Loucy (cell line): ENCODE data around the gene TIMM10.

Experiments used
- H2AFZ ChIP-seq: fragments of 200-600 bp; sonication (generic); 2 replicates; pipeline ENCODE4 v1.6.0; 2016; ENCODE audit warnings: antibody characterized with exemption, mild to moderate bottlenecking, low read length, moderate library complexity
- H3F3A ChIP-seq: fragments of 200-600 bp; 2 replicates; pipeline ENCODE4 v1.6.0; 2016; ENCODE audit warnings: antibody characterized with exemption, low read depth, mild to moderate bottlenecking
- H3K27me3 ChIP-seq: fragments of 200-600 bp; sonication (generic); 2 replicates; pipeline ENCODE4 v1.6.1; 2014; ENCODE audit warnings: low read length, mild to moderate bottlenecking; ENCODE audit not compliant: insufficient read depth, poor library complexity, severe bottlenecking
- H3K36me3 ChIP-seq: fragments of 200-600 bp; sonication (generic); 2 replicates; pipeline ENCODE4 v1.6.1; 2016; ENCODE audit warnings: low read length; ENCODE audit not compliant: insufficient read depth
- H3K4me1 ChIP-seq: fragments of 200-600 bp; sonication (generic); 2 replicates; pipeline ENCODE4 v1.5.1; 2014; ENCODE audit warnings: low read length, mild to moderate bottlenecking; ENCODE audit not compliant: insufficient read depth, poor library complexity, severe bottlenecking
- H3K4me2 ChIP-seq: fragments of 200-600 bp; sonication (generic); 2 replicates; pipeline ENCODE4 v1.6.0; 2014; ENCODE audit warnings: antibody characterized with exemption, low read length, low read depth, mild to moderate bottlenecking; ENCODE audit not compliant: poor library complexity, severe bottlenecking
- H3K4me3 ChIP-seq: fragments of 200-600 bp; sonication (generic); 2 replicates; pipeline ENCODE4 v1.5.1; 2014; ENCODE audit warnings: low read length, mild to moderate bottlenecking, mixed read lengths; ENCODE audit not compliant: poor library complexity, severe bottlenecking
- H3K79me2 ChIP-seq: fragments of 200-600 bp; sonication (generic); 2 replicates; pipeline ENCODE4 v1.6.1; 2014; ENCODE audit warnings: low read length; ENCODE audit not compliant: insufficient read depth
- H3K9ac ChIP-seq: fragments of 200-600 bp; sonication (generic); 2 replicates; pipeline ENCODE4 v1.6.0; 2014; ENCODE audit warnings: mild to moderate bottlenecking, low read depth, low read length, moderate library complexity; ENCODE audit not compliant: poor library complexity, severe bottlenecking
- H3K9me2 ChIP-seq: fragments of 200-600 bp; sonication (generic); replicated peaks from 2 replicates; pipeline ENCODE4 v1.6.1; 2016; ENCODE audit warnings: low read depth, low read length, mixed read lengths
- H3K9me3 ChIP-seq: fragments of 200-600 bp; sonication (generic); 2 replicates; pipeline ENCODE4 v1.6.1; 2014; ENCODE audit warnings: mild to moderate bottlenecking, antibody characterized with exemption, low read length, low read depth; ENCODE audit not compliant: insufficient read depth
- H4K20me1 ChIP-seq: fragments of 200-600 bp; sonication (generic); 2 replicates; pipeline ENCODE4 v1.6.0; 2014; ENCODE audit warnings: antibody characterized with exemption, low read length, mild to moderate bottlenecking; ENCODE audit not compliant: insufficient read depth, poor library complexity, severe bottlenecking
- EZH2phosphoT487 ChIP-seq: fragments of 200-600 bp; IDR thresholded peaks from 2 replicates; pipeline ENCODE4 v1.6.1; 2018; ENCODE audit warnings: antibody characterized with exemption, mild to moderate bottlenecking, moderate library complexity, borderline replicate concordance
- TF ChIP-seq, protein P1 (sequence below): fragments of 200-600 bp; sonication (generic); conservative IDR thresholded peaks from 2 replicates; pipeline ENCODE4 v1.5.1; 2014; ENCODE audit warnings: mild to moderate bottlenecking, antibody characterized with exemption, low read length

The TIMM10 gene

DNA sequence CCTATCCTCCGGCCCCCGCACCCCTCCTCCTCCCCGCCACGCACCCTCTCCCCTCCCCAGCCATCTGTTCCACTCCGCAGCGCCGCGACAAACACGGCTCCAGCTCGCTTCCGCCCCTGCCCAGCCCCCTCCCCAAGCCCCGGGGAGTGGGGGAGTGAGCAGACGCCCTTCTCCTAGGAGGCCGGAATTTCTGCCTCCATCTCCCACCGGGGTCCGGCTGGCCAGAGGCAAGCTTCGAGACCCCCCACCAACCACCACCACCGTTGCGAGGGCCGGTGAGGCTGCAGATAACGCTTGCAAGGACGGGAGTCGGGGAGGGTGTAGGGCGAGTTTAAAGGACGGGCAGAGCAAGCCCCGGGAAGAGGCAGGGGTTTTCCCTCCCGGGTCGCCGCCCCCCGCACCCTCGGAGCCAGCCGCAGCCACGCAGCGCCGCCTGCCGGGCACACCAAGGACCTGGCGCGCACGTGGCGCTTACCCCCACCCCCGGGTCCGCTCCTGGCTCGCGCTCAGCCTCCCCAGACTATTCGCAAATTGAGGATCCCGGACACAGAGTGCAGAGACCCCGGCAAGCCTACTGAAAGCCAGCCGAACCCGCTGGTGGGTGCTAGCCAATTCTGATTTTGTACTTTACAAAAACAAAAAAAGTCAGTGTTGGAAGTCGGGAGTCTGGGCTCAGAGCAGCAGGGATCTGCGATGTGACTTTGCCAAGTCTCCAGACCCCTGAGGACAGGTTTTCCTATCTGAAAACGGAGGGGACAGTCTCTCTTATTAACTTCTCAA is 47.6 kb downstream of the TIMM10 start:
- Histone ChIP-seq H3K27me3 (no peaks in the 10 kb centered on the region), H3K4me2 (peak overlapping the region; percentile 77), H3K4me1 (peaks cover 8% of the 10 kb centered on the region), H3K9me2 (no peaks in the 10 kb centered on the region), H3K9ac (peak overlapping the region; percentile 54), H3K4me3 (peak overlapping the region; percentile 71), H3K36me3 (peaks cover 20% of the 10 kb centered on the region; the same call in 1 of the 2 replicates), H2AFZ (no peak overlapping the region; the same call in 1 of the 2 replicates), H3F3A (no peaks in the 10 kb centered on the region), H4K20me1 (no peaks in the 10 kb centered on the region), H3K79me2 (no peaks in the 10 kb centered on the region), H3K9me3 (no peaks in the 10 kb centered on the region)
- TF ChIP-seq EZH2phosphoT487 = no peak
- TF ChIP-seq, protein P1, sequence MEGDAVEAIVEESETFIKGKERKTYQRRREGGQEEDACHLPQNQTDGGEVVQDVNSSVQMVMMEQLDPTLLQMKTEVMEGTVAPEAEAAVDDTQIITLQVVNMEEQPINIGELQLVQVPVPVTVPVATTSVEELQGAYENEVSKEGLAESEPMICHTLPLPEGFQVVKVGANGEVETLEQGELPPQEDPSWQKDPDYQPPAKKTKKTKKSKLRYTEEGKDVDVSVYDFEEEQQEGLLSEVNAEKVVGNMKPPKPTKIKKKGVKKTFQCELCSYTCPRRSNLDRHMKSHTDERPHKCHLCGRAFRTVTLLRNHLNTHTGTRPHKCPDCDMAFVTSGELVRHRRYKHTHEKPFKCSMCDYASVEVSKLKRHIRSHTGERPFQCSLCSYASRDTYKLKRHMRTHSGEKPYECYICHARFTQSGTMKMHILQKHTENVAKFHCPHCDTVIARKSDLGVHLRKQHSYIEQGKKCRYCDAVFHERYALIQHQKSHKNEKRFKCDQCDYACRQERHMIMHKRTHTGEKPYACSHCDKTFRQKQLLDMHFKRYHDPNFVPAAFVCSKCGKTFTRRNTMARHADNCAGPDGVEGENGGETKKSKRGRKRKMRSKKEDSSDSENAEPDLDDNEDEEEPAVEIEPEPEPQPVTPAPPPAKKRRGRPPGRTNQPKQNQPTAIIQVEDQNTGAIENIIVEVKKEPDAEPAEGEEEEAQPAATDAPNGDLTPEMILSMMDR = peak; percentile 55

DNA sequence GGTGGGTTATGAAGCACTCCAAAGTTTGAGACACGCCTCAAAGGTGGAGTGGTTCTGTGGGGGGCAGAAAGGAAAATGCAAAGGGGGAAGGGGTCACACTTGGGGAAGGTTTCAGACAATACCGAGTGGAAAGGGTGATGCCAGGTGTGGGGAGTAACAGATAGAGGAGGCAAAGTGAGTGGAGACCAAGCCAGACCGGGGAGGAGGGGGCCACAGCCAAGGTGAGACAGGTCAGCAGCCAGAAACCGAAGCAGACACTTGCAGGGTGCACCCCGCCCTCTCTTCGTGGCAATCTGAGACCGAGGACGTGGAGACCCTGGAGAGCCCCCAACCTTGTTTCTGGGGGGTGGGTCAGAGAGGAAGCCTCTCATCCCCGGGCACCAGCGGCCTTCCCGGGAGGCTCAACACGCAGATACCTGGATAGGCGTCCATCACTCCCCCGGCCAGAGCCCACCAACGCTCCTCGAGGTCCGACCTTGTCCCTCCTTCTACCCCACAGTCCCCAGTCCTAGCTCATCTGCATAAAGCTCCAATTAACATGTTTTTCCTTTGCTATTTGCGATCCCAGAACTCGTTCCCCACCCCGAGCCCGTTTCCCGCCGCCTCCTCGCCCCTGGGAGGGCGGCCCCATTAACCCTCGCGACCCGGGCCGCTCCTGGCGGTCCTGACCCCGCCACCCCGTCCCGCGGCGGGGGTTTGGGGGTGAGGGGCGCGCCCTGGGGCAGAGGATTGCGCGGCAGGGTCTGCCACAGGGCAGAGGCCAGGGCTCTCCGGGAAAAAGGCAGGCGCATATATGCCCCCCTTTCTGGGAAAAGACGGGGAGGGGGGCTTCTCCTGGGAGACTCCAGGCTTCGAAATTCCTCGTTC is 48.4 kb downstream of the TIMM10 start:
- Histone ChIP-seq H3K27me3 (no peaks in the 10 kb centered on the region), H2AFZ (no peak overlapping the region), H3K9me2 (no peaks in the 10 kb centered on the region), H3K36me3 (peaks cover 14% of the 10 kb centered on the region; the same call in 1 of the 2 replicates), H3K4me2 (peak overlapping the region; percentile 77), H3K9ac (peak overlapping the region; percentile 54), H3K79me2 (no peaks in the 10 kb centered on the region), H4K20me1 (no peaks in the 10 kb centered on the region), H3F3A (no peaks in the 10 kb centered on the region), H3K4me3 (peak overlapping the region; percentile 71), H3K9me3 (no peaks in the 10 kb centered on the region), H3K4me1 (peaks cover 8% of the 10 kb centered on the region)
- TF ChIP-seq, protein P1 = no peak
- no peak for TF ChIP-seq EZH2phosphoT487

DNA sequence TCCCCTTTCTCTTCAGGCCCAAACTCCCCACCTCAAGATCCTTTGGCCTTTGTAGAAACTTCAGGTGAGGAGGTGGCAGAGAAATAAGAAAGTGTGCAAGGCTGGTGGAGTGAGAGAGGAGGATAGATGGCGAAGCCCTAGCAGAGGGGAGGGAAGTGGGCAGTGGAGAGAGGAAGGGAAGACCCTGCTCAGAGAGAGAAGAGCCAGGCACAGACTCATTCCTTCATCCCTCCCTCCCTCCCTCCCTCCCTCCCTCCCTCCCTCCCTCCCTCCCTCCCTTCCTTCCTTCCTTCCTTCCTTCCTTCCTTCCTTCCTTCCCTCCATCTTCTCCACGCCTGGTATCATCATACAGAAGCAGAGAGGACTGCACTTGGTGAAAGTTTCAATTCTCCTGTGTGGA is 49.2 kb downstream of the TIMM10 start:
- TF ChIP-seq, protein P1 = no peak
- TF ChIP-seq EZH2phosphoT487 = no peak
- H3K79me2 ChIP-seq = no peaks in the 10 kb centered on the region
- H3K27me3 ChIP-seq = no peaks in the 10 kb centered on the region
- H3K9ac ChIP-seq = no peak overlapping the region
- H2AFZ ChIP-seq = no peak overlapping the region
- H3K9me2 ChIP-seq = no peaks in the 10 kb centered on the region
- H3K4me3 ChIP-seq = no peak overlapping the region
- H3K4me2 ChIP-seq = no peak overlapping the region
- H3K36me3 ChIP-seq = peaks cover 14% of the 10 kb centered on the region; the same call in 1 of the 2 replicates
- H3K9me3 ChIP-seq = no peaks in the 10 kb centered on the region
- no peaks in the 10 kb centered on the region for H4K20me1 ChIP-seq
- peaks cover 8% of the 10 kb centered on the region for H3K4me1 ChIP-seq
- no peaks in the 10 kb centered on the region for H3F3A ChIP-seq
